ENCODE results near the gene GALNT15.

Gene GALNT15

GRCh38 chr3:16174389-16174788 is at the start of gene GALNT15:
Gene GALNT15 (plus strand): TSS chr3:16174680. CDS start chr3:16175152, 472 bp downstream.
- no peak for DNase-seq

GRCh38 chr3:16126634-16127033 is 47.8 kb upstream of the GALNT15 start:
- DNase-seq, result no peak

GRCh38 chr3:16127249-16127648 is 47.2 kb upstream of the GALNT15 start:
- no peak for DNase-seq

- no peak for DNase-seq
These were observed 44.4 kb upstream of the GALNT15 start for GRCh38 chr3:16130066-16130465.

GRCh38 chr3:16132190-16132589 is 42.3 kb upstream of the GALNT15 start:
- no peak for DNase-seq

GRCh38 chr3:16132928-16133327 is 41.6 kb upstream of the GALNT15 start:
- DNase-seq, result no peak

- DNase-seq, result no peak
These were observed 40.1 kb upstream of the GALNT15 start for GRCh38 chr3:16134173-16134928.

- no peak for DNase-seq
These were observed 38.4 kb upstream of the GALNT15 start for GRCh38 chr3:16136055-16136454.

- no peak for DNase-seq
These were observed 37.4 kb upstream of the GALNT15 start for GRCh38 chr3:16137044-16137443.

GRCh38 chr3:16137977-16138376 is 36.5 kb upstream of the GALNT15 start:
- no peak for DNase-seq

- DNase-seq, result no peak
These were observed 34.2 kb upstream of the GALNT15 start for GRCh38 chr3:16140116-16140893.

- DNase-seq, result no peak
These were observed 33.6 kb upstream of the GALNT15 start for GRCh38 chr3:16140894-16141285.

- DNase-seq, result no peak
These were observed 32.0 kb upstream of the GALNT15 start for GRCh38 chr3:16142350-16143025.

- DNase-seq, result no peak
These were observed 30.5 kb upstream of the GALNT15 start for GRCh38 chr3:16143861-16144447.

- DNase-seq, result no peak
These were observed 29.3 kb upstream of the GALNT15 start for GRCh38 chr3:16145176-16145575.

GRCh38 chr3:16146015-16146730 is 28.3 kb upstream of the GALNT15 start:
- no peak for DNase-seq

- DNase-seq, result no peak
These were observed 27.1 kb upstream of the GALNT15 start for GRCh38 chr3:16147220-16147994.

GRCh38 chr3:16148213-16148612 is 26.3 kb upstream of the GALNT15 start:
- no peak for DNase-seq

GRCh38 chr3:16148783-16149182 is 25.7 kb upstream of the GALNT15 start:
- no peak for DNase-seq

- no peak for DNase-seq
These were observed 24.2 kb upstream of the GALNT15 start for GRCh38 chr3:16150285-16150684.

GRCh38 chr3:16151109-16151508 is 23.4 kb upstream of the GALNT15 start:
- no peak for DNase-seq

GRCh38 chr3:16168211-16168610 is 6.3 kb upstream of the GALNT15 start:
- no peak for DNase-seq

Data from DMS153 (cell line).